GM23338 (cell line): ENCODE measurements around the gene OSBPL10.

Source experiments
- CREB1 ChIP-seq: fragments of 250-450 bp; sonication (Bioruptor Pico); IDR thresholded peaks from 2 replicates; pipeline ENCODE4 v1.5.0; 2020; ENCODE audit warnings: low read depth, mild to moderate bottlenecking, moderate library complexity
- CTCF ChIP-seq, 2 experiments: fragments of 200-600 bp in 1 of 2; sonication (generic) in 1 of 2; conservative IDR thresholded peaks; 2 replicates each; pipeline versions ENCODE4 v1.5.1 to v1.6.1; 2016 to 2017; ENCODE audit warnings: antibody characterized with exemption in 2 of 2, low read depth in 2 of 2, mild to moderate bottlenecking in 2 of 2, moderate library complexity in 1 of 2
- EZH2 ChIP-seq: fragments of 200-600 bp; sonication (generic); IDR thresholded peaks from one replicate; pipeline ENCODE4 v1.8.0; 2017; ENCODE audit warnings: antibody characterized with exemption, mild to moderate bottlenecking, low read depth; ENCODE audit not compliant: unreplicated experiment
- EZH2phosphoT487 ChIP-seq: fragments of 200-600 bp; sonication (generic); IDR thresholded peaks from one replicate; pipeline ENCODE4 v1.8.1; 2018; ENCODE audit warnings: antibody characterized with exemption; ENCODE audit not compliant: unreplicated experiment
- JUNB ChIP-seq: IDR thresholded peaks from one replicate; pipeline ENCODE4 v1.6.1; 2016; ENCODE audit warnings: antibody characterized with exemption; ENCODE audit not compliant: unreplicated experiment
- POLR2AphosphoS5 ChIP-seq: IDR thresholded peaks from 2 replicates; pipeline ENCODE4 v1.6.1; 2016; ENCODE audit warnings: antibody characterized with exemption, low read depth
- REST ChIP-seq: IDR thresholded peaks from one replicate; pipeline ENCODE4 v1.6.1; 2018; ENCODE audit warnings: antibody characterized with exemption; ENCODE audit not compliant: unreplicated experiment

- TF ChIP-seq CTCF (conservative IDR thresholded peaks at IDR 0.05; ENCODE audit: low read depth in 2 of 2), result no peak
- TF ChIP-seq EZH2phosphoT487, result no peak
- TF ChIP-seq EZH2, result no peak
- no peak for TF ChIP-seq JUNB
- no peak for TF ChIP-seq REST
- TF ChIP-seq POLR2AphosphoS5, result no peak
- TF ChIP-seq CREB1 (CRISPR knock-in tag), result no peak
These were observed 318.9 kb downstream of the OSBPL10 start for GRCh38 chr3:31661993-31662670.
